Measurements from ENCODE around the gene CNPPD1. TPM values are rescaled to one million over a fixed set of nuclear protein-coding genes. Genes with fewer than 3 reads are reported as not detected.
A peak's percentile ranks its signal among the peaks of the same experiment; 100 is the strongest.

Gene CNPPD1
- polyA plus RNA-seq, 4 donors, result 54.6 to 86.7 (median 72.2) TPM

DNA sequence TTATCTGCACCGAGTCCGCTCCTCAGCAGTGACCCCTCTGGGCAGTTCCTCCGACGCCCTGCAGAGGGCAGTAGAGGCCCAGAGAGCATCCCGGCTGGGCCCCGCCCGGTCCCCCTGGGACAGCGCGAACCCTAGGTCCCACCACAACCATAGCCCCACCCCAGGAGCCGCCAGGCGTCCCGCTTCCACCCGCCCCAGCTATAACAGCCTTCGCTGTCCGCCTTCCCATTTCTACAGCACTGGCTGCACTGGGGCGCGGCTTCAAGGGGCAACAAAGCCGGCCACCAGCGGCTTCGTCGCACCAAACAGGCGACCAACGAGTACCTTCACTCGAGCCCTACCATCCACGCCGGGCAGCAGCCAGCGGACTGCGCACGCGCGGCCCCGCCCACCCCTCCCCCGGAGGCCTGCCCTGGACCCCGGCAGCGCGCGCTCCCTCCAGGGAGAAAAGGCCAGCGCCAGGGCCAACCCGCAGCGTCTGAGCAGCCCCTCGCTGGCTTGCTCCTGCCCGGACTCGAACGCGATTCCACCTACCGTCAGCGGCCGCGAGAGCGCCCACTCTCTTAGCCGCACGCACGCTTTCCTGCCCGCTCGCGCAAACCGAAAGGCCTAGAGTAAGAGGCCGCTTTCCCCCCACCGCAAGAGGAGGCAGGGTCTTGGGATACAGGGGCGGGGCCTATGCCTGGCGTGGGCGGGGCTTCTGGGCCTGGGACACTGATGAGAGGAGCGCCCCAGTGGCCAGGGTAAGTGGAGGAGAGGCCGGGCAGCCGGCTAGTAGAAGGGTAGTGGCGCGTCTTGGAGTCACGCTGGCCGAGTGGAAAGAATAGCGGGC lies 16.3 kb downstream of the CNPPD1 start, which contains the start of gene NHEJ1:
NHEJ1 (minus strand) TSS at position 630 of the 832 bp plus-strand sequence. CDS start 2,453 bp downstream, outside the sequence.
- Histone ChIP-seq H3K27ac (ENCODE audit: low read depth in 1 of 3, low read length in 2 of 3) (peak within 1 kb of the TSS; percentile 65 to 96 (median 92)), H3K4me3 (ENCODE audit: low read depth in 1 of 3, low read length in 3 of 3) (peak within 1 kb of the TSS; percentile 49 to 76 (median 57)), H3K4me1 (ENCODE audit: control insufficient read depth in 3 of 3, insufficient read depth in 2 of 3, low read depth in 1 of 3, low read length in 2 of 3) (peaks cover 2 to 11% (median 8%) of the 10 kb centered on the region in 3 donors), H3K27me3 (ENCODE audit: control insufficient read depth in 3 of 3, insufficient read depth in 3 of 3, low read length in 3 of 3) (no peaks in the 10 kb centered on the region), H3K9me3 (ENCODE audit: control insufficient read depth in 2 of 2, insufficient read depth in 1 of 2, low read depth in 1 of 2, low read length in 1 of 2) (no peaks in the 10 kb centered on the region), H3K36me3 (ENCODE audit: control insufficient read depth in 3 of 3, insufficient read depth in 2 of 3, low read depth in 1 of 3, low read length in 3 of 3) (peaks cover 0 to 17% (median 2%) of the 10 kb centered on the region in 3 donors)
- DNase-seq (peak; percentile 97 to 98), FAIRE-seq (no peak)
- WGBS, 3 donors, result 0 to 1% (median 0%) methylated on average over 49 to 70 of the region's 70 CpGs

DNA sequence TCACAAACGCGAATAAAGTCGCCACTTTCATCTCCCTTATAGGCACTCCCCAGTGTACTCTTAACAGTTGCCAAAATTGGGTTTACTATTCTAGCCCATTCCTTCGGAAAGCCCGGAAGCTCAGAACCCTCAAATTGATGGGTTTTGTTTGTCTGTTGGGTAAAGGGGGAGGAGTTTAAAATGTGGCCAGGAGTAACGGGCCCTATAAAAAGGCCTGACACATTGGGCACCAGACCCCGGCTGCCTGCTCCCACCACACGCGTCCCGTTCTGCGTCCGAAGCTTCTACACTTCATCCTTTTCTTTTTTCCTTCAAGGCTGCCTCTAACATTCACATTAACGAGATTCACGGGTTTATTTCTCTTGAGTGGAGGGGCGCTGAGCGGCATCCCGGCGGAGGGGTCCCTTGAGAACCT lies 16.9 kb downstream of the CNPPD1 start:
- Histone ChIP-seq H3K27me3 (ENCODE audit: control insufficient read depth in 3 of 3, insufficient read depth in 3 of 3, low read length in 3 of 3) (no peaks in the 10 kb centered on the region), H3K27ac (ENCODE audit: low read depth in 1 of 3, low read length in 2 of 3) (peak overlapping the region; percentile 65 to 96 (median 92)), H3K9me3 (ENCODE audit: control insufficient read depth in 2 of 2, insufficient read depth in 1 of 2, low read depth in 1 of 2, low read length in 1 of 2) (no peaks in the 10 kb centered on the region), H3K4me3 (ENCODE audit: low read depth in 1 of 3, low read length in 3 of 3) (peak overlapping the region in 2 of 3 donors; percentile 19 to 76), H3K4me1 (ENCODE audit: control insufficient read depth in 3 of 3, insufficient read depth in 2 of 3, low read depth in 1 of 3, low read length in 2 of 3) (peaks cover 0 to 11% (median 8%) of the 10 kb centered on the region in 3 donors), H3K36me3 (ENCODE audit: control insufficient read depth in 3 of 3, insufficient read depth in 2 of 3, low read depth in 1 of 3, low read length in 3 of 3) (peaks cover 0 to 17% (median 2%) of the 10 kb centered on the region in 3 donors)
- no peak for DNase-seq
- 6 to 12% (median 10%) methylated on average over 18 of the region's 18 CpGs for WGBS, 3 donors
- no peak for FAIRE-seq

DNA sequence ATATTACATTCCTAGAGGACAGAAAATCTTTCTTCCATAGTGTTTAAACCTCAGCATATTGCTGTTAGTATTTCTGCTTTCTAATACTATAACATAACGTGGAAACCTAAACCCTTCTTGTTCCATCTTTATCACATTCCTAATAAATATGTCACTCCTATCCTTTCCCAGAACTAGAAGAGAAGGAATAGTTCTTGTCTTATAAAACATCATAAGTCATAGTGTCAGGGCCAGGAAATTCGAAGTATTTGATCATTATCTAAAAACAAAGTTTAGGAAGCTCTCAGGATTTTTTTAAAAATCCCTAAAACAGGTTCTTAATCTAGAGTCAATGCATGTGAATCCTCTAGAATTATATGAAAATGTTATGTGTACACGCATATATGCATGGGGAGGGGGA lies 18.1 kb downstream of the CNPPD1 start:
- Histone ChIP-seq H3K36me3 (ENCODE audit: control insufficient read depth in 3 of 3, insufficient read depth in 2 of 3, low read depth in 1 of 3, low read length in 3 of 3) (peaks cover 0 to 17% (median 2%) of the 10 kb centered on the region in 3 donors), H3K4me3 (ENCODE audit: low read depth in 1 of 3, low read length in 3 of 3) (no peak overlapping the region), H3K27ac (ENCODE audit: low read depth in 1 of 3, low read length in 2 of 3) (no peak overlapping the region), H3K9me3 (ENCODE audit: control insufficient read depth in 2 of 2, insufficient read depth in 1 of 2, low read depth in 1 of 2, low read length in 1 of 2) (no peaks in the 10 kb centered on the region), H3K27me3 (ENCODE audit: control insufficient read depth in 3 of 3, insufficient read depth in 3 of 3, low read length in 3 of 3) (no peaks in the 10 kb centered on the region), H3K4me1 (ENCODE audit: control insufficient read depth in 3 of 3, insufficient read depth in 2 of 3, low read depth in 1 of 3, low read length in 2 of 3) (peaks cover 0 to 11% (median 8%) of the 10 kb centered on the region in 3 donors)
- WGBS, 3 donors, result 84 to 92% (median 85%) methylated on average over 3 of the region's 3 CpGs
- FAIRE-seq (no peak), DNase-seq (no peak)

DNA sequence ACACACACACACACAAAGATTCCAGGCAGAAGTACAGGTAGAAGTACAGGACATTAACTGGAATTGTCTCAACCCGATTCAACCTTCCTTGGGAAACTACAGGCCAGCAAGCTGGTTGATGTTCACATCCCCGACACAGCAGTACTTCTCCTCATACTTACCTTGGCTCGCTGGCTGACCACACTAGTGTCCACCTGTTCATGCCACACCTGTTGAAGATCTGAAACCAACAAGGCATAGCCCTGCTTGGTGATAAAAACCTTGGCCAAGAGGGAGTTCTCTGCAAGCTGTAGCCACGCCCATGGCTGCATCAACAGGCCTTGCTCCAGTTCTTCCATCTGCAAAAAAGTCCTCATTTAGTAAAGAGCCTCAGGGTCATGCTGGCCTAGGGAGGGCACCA lies 18.7 kb downstream of the CNPPD1 start:
- peaks cover 0 to 11% (median 8%) of the 10 kb centered on the region in 3 donors for H3K4me1 ChIP-seq (ENCODE audit: control insufficient read depth in 3 of 3, insufficient read depth in 2 of 3, low read depth in 1 of 3, low read length in 2 of 3)
- H3K27ac ChIP-seq (ENCODE audit: low read depth in 1 of 3, low read length in 2 of 3), result no peak overlapping the region
- H3K4me3 ChIP-seq (ENCODE audit: low read depth in 1 of 3, low read length in 3 of 3), result no peak overlapping the region
- FAIRE-seq (no peak), DNase-seq (no peak)
- 88 to 94% (median 90%) methylated on average over 4 of the region's 4 CpGs for WGBS, 3 donors
- H3K9me3 ChIP-seq (ENCODE audit: control insufficient read depth in 2 of 2, insufficient read depth in 1 of 2, low read depth in 1 of 2, low read length in 1 of 2), result no peaks in the 10 kb centered on the region
- peaks cover 0 to 17% (median 3%) of the 10 kb centered on the region in 3 donors for H3K36me3 ChIP-seq (ENCODE audit: control insufficient read depth in 3 of 3, insufficient read depth in 2 of 3, low read depth in 1 of 3, low read length in 3 of 3)
- no peaks in the 10 kb centered on the region for H3K27me3 ChIP-seq (ENCODE audit: control insufficient read depth in 3 of 3, insufficient read depth in 3 of 3, low read length in 3 of 3)

DNA sequence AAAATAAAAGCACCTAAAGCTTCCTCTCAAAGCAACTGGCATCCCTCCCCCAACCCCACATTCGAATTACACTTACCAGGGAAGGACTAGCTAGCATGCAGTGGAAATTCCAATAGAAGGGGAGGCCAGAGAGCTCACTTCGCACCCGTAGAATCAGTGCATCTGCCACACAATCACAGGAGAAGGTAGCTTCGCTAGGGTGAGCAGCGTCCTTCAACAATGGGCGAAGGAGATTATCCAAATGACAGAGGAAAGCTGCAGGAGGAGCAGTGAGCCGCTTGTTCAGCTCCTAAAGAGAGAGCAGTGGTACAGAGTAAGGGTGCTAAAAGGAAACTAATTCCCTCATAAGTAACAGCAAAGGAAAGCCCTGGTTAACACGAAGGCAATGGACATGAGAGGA lies 19.3 kb downstream of the CNPPD1 start:
- WGBS, 3 donors, result 92 to 94% (median 93%) methylated on average over 8 of the region's 8 CpGs
- DNase-seq, result no peak
- FAIRE-seq, result no peak
- Histone ChIP-seq H3K9me3 (ENCODE audit: control insufficient read depth in 2 of 2, insufficient read depth in 1 of 2, low read depth in 1 of 2, low read length in 1 of 2) (no peaks in the 10 kb centered on the region), H3K27ac (ENCODE audit: low read depth in 1 of 3, low read length in 2 of 3) (no peak overlapping the region), H3K36me3 (ENCODE audit: control insufficient read depth in 3 of 3, insufficient read depth in 2 of 3, low read depth in 1 of 3, low read length in 3 of 3) (peaks cover 0 to 19% (median 3%) of the 10 kb centered on the region in 3 donors), H3K4me3 (ENCODE audit: low read depth in 1 of 3, low read length in 3 of 3) (no peak overlapping the region), H3K4me1 (ENCODE audit: control insufficient read depth in 3 of 3, insufficient read depth in 2 of 3, low read depth in 1 of 3, low read length in 2 of 3) (peaks cover 0 to 13% (median 8%) of the 10 kb centered on the region in 3 donors), H3K27me3 (ENCODE audit: control insufficient read depth in 3 of 3, insufficient read depth in 3 of 3, low read length in 3 of 3) (no peaks in the 10 kb centered on the region)

DNA sequence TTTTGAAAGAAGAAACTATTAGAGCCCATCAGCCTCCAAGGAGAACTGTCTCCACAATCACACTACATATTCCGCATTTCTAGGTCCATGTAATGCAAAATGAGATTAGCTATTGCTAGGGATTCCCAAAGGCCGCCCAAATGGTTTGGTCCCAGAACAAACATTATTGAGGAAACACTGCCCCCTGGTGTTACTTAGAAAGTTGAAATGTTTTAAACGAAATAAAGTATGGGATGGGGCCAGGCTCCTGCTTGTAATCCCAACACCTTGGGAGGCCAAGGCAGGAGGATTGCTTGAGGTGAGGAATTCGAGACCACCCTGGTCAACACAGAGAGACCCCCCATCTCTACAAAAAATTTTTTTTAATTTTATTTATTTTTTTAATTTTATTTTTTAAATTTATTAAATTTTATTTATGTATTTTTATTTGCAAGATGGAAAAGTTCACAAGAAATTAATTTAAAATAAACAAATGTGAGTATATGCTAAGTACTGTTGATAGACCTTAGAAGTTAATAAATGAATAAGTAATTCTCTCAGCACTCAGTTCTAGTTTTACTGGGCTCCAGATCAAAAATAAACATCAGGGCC lies 21.6 kb downstream of the CNPPD1 start:
- peaks cover 0 to 12% (median 3%) of the 10 kb centered on the region in 3 donors for H3K4me1 ChIP-seq (ENCODE audit: control insufficient read depth in 3 of 3, insufficient read depth in 2 of 3, low read depth in 1 of 3, low read length in 2 of 3)
- 4 to 14% (median 5%) methylated on average over 4 of the region's 4 CpGs for WGBS, 3 donors
- no peaks in the 10 kb centered on the region for H3K27me3 ChIP-seq (ENCODE audit: control insufficient read depth in 3 of 3, insufficient read depth in 3 of 3, low read length in 3 of 3)
- no peak for FAIRE-seq
- H3K9me3 ChIP-seq (ENCODE audit: control insufficient read depth in 2 of 2, insufficient read depth in 1 of 2, low read depth in 1 of 2, low read length in 1 of 2), result no peaks in the 10 kb centered on the region
- H3K4me3 ChIP-seq (ENCODE audit: low read depth in 1 of 3, low read length in 3 of 3), result no peak overlapping the region
- H3K27ac ChIP-seq (ENCODE audit: low read depth in 1 of 3, low read length in 2 of 3), result no peak overlapping the region
- H3K36me3 ChIP-seq (ENCODE audit: control insufficient read depth in 3 of 3, insufficient read depth in 2 of 3, low read depth in 1 of 3, low read length in 3 of 3), result peaks cover 0 to 22% (median 3%) of the 10 kb centered on the region in 3 donors
- DNase-seq, result peak; percentile 84

DNA sequence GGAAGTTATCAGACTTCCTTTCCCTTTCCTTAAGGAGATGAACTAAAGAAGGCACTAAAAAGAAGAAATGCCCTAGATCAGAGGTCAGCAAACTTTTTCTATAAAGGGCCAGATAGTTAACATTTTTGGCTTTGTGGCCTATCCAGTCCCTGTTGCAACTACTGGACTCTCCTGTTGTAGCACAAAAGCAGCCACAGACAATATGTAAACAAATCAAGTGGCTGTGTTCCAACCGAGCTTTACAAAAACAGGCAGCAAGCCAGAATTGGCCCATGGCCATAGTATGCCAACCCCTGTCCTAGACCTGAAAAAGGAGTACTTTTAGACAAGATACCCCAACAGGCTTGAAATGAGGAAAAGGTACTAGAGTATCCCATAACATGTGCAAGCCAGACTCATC lies 27.1 kb downstream of the CNPPD1 start:
- no peak for DNase-seq
- FAIRE-seq, result no peak
- no peak overlapping the region for H3K4me3 ChIP-seq (ENCODE audit: low read depth in 1 of 3, low read length in 3 of 3)
- H3K9me3 ChIP-seq (ENCODE audit: control insufficient read depth in 2 of 2, insufficient read depth in 1 of 2, low read depth in 1 of 2, low read length in 1 of 2), result no peaks in the 10 kb centered on the region
- H3K36me3 ChIP-seq (ENCODE audit: control insufficient read depth in 3 of 3, insufficient read depth in 2 of 3, low read depth in 1 of 3, low read length in 3 of 3), result peaks cover 6 to 37% (median 13%) of the 10 kb centered on the region in 3 donors
- no peak overlapping the region for H3K27ac ChIP-seq (ENCODE audit: low read depth in 1 of 3, low read length in 2 of 3)
- H3K27me3 ChIP-seq (ENCODE audit: control insufficient read depth in 3 of 3, insufficient read depth in 3 of 3, low read length in 3 of 3), result no peaks in the 10 kb centered on the region
- H3K4me1 ChIP-seq (ENCODE audit: control insufficient read depth in 3 of 3, insufficient read depth in 2 of 3, low read depth in 1 of 3, low read length in 2 of 3), result peaks cover 0 to 6% (median 0%) of the 10 kb centered on the region in 3 donors
- WGBS, 3 donors, result 11 to 35% (median 16%) methylated on average over 1 of the region's 1 CpG

DNA sequence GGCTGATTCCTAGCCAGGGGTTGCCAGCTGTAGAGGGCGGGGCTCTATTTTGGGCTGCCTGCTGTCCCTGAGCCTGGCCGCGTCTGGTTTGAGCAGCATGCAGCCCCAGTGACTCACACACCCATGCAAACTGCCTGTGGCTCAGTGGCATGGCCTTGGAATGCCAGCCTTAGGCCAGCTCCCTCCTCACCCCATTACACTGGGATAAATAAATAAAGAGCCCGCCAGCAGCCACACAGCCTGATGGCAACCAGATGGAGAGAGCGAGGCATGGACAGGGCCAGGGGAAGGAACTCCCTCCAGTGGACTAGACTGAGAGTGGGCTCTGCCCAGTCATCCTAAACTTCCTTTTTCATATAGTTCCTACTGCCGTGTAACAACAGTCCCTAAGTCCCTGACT lies 34.4 kb downstream of the CNPPD1 start:
- H3K9me3 ChIP-seq (ENCODE audit: control insufficient read depth in 2 of 2, insufficient read depth in 1 of 2, low read depth in 1 of 2, low read length in 1 of 2), result no peaks in the 10 kb centered on the region
- H3K4me1 ChIP-seq (ENCODE audit: control insufficient read depth in 3 of 3, insufficient read depth in 2 of 3, low read depth in 1 of 3, low read length in 2 of 3), result peaks cover 0 to 14% (median 3%) of the 10 kb centered on the region in 3 donors
- H3K4me3 ChIP-seq (ENCODE audit: low read depth in 1 of 3, low read length in 3 of 3), result no peak overlapping the region
- WGBS, 3 donors, result 91 to 94% (median 91%) methylated on average over 6 of the region's 6 CpGs
- FAIRE-seq (no peak), DNase-seq (no peak)
- peaks cover 10 to 28% (median 21%) of the 10 kb centered on the region in 3 donors for H3K36me3 ChIP-seq (ENCODE audit: control insufficient read depth in 3 of 3, insufficient read depth in 2 of 3, low read depth in 1 of 3, low read length in 3 of 3)
- H3K27me3 ChIP-seq (ENCODE audit: control insufficient read depth in 3 of 3, insufficient read depth in 3 of 3, low read length in 3 of 3), result no peaks in the 10 kb centered on the region
- no peak overlapping the region for H3K27ac ChIP-seq (ENCODE audit: low read depth in 1 of 3, low read length in 2 of 3)
